Lower lobe of right lung (tissue), 2 donors: ENCODE data around the gene GALNT4. TPM values are rescaled to one million over a fixed set of nuclear protein-coding genes. Genes with fewer than 3 reads are reported as not detected.

Source experiments
- ATAC-seq, 2 donors: fragments of 200-7000 bp; cut with Tn5 transposase; one replicate each; pipeline ENCODE4 v1.9.1; 2020 to 2022; ENCODE audit warnings: mild to moderate bottlenecking in 2 of 2, moderate library complexity in 2 of 2
- DNase-seq: peaks from one replicate; pipeline ENCODE4 v3.0.0-alpha.2; 2020
- H3K27ac ChIP-seq: fragments of 200-600 bp; one replicate; pipeline ENCODE4 v1.8.0; 2022
- H3K27me3 ChIP-seq: fragments of 200-600 bp; one replicate; pipeline ENCODE4 v1.8.0; 2022; ENCODE audit warnings: low read depth
- H3K36me3 ChIP-seq: fragments of 200-600 bp; one replicate; pipeline ENCODE4 v1.8.0; 2022; ENCODE audit warnings: mild to moderate bottlenecking
- H3K4me1 ChIP-seq: fragments of 200-600 bp; one replicate; pipeline ENCODE4 v1.8.0; 2022
- H3K4me3 ChIP-seq: fragments of 200-600 bp; one replicate; pipeline ENCODE4 v1.8.0; 2022; ENCODE audit warnings: mild to moderate bottlenecking
- H3K9me3 ChIP-seq: fragments of 200-600 bp; one replicate; pipeline ENCODE4 v1.8.0; 2022
- CTCF ChIP-seq: fragments of 200-600 bp; IDR thresholded peaks from one replicate; pipeline ENCODE4 v1.8.0; 2022; ENCODE audit warnings: antibody characterized with exemption, mild to moderate bottlenecking
- intact Hi-C: fragments of 100-400 bp; cut with DNase I; formaldehyde crosslinking; loops from one replicate; pipeline ENCODE4 v1.11.0; 2022
- total RNA-seq: library from RNA; stranded (reverse); fragmentation: NEBNext Ultra II Directional; extraction: Animal tissue kit (Norgen Biotek cat#: 25700); gene quantifications from one replicate; pipeline ENCODE4 v1.2.1, GENCODE V29; 2021
- donor health status: DM: no; HTN: yes; CAD: no; lungs with severe emphysema.

Gene GALNT4
- total RNA-seq, 1 donor from 2014 or later, result 9.6 TPM

- DNase-seq, result no peak
- ATAC-seq, result no peak
- no peaks in the 10 kb centered on the region for H3K36me3 ChIP-seq
- H3K4me1 ChIP-seq, result no peaks in the 10 kb centered on the region
- H3K27me3 ChIP-seq, result no peaks in the 10 kb centered on the region
- no peak overlapping the region for H3K4me3 ChIP-seq
- H3K27ac ChIP-seq, result no peak overlapping the region
- TF ChIP-seq CTCF, result no peak
- intact Hi-C loops, result no loop called here
- no peaks in the 10 kb centered on the region for H3K9me3 ChIP-seq
These were observed 24.7 kb downstream of the GALNT4 start for GRCh38 chr12:89499857-89500256.

GRCh38 chr12:89497467-89497866 lies 27.1 kb downstream of the GALNT4 start:
- TF ChIP-seq CTCF, result no peak
- Histone ChIP-seq H3K4me3 (no peak overlapping the region), H3K36me3 (no peaks in the 10 kb centered on the region), H3K9me3 (no peaks in the 10 kb centered on the region), H3K27me3 (no peaks in the 10 kb centered on the region), H3K4me1 (no peaks in the 10 kb centered on the region), H3K27ac (no peak overlapping the region)
- ATAC-seq (no peak), DNase-seq (no peak)
- intact Hi-C loops, result no loop called here

GRCh38 chr12:89497005-89497404 lies 27.6 kb downstream of the GALNT4 start:
- no peak for ATAC-seq
- Histone ChIP-seq H3K36me3 (no peaks in the 10 kb centered on the region), H3K9me3 (no peaks in the 10 kb centered on the region), H3K4me3 (no peak overlapping the region), H3K27me3 (no peaks in the 10 kb centered on the region), H3K27ac (no peak overlapping the region), H3K4me1 (no peaks in the 10 kb centered on the region)
- intact Hi-C loops, result no loop called here
- no peak for DNase-seq
- no peak for TF ChIP-seq CTCF

- no peak overlapping the region for H3K27ac ChIP-seq
- H3K4me3 ChIP-seq, result no peak overlapping the region
- no peak for DNase-seq
- TF ChIP-seq CTCF, result no peak
- H3K27me3 ChIP-seq, result no peaks in the 10 kb centered on the region
- peaks cover 16% of the 10 kb centered on the region for H3K36me3 ChIP-seq
- no peak for ATAC-seq
- no peaks in the 10 kb centered on the region for H3K4me1 ChIP-seq
- intact Hi-C loops, result no loop called here
- no peaks in the 10 kb centered on the region for H3K9me3 ChIP-seq
These were observed 30.0 kb downstream of the GALNT4 start for GRCh38 chr12:89494411-89495231.

- Histone ChIP-seq H3K4me1 (no peaks in the 10 kb centered on the region), H3K27ac (no peak overlapping the region), H3K27me3 (no peaks in the 10 kb centered on the region), H3K4me3 (no peak overlapping the region), H3K36me3 (peaks cover 22% of the 10 kb centered on the region), H3K9me3 (no peaks in the 10 kb centered on the region)
- no peak for DNase-seq
- ATAC-seq, result no peak
- TF ChIP-seq CTCF, result no peak
- intact Hi-C loops, result no loop called here
These were observed 30.8 kb downstream of the GALNT4 start for GRCh38 chr12:89493670-89494302.
